ENCODE results near the gene CMTM3.
A peak's percentile ranks its signal among the peaks of the same experiment; 100 is the strongest.

- TF ChIP-seq CTCF (IDR thresholded peaks at IDR 0.05 in 8 of 11, conservative IDR thresholded peaks at IDR 0.05 in 3 of 11): peak; percentile 56 to 86 (median 79)
- no peak for TF ChIP-seq POLR2AphosphoS5 (IDR thresholded peaks at IDR 0.05)
Measured at GRCh38 chr16:66588981-66589713, 15.4 kb upstream of the CMTM3 start.
